ENCODE data around the gene PCSK9.

- TF ChIP-seq CTCF (IDR thresholded peaks at IDR 0.05) (no peak), POLR2A (IDR thresholded peaks at IDR 0.05) (no peak)
Measured at GRCh38 chr1:55068638-55069037, 29.3 kb downstream of the PCSK9 start.
